Gastrocnemius medialis (tissue), 4 donors: ENCODE data around the gene KLHL40. TPM values are rescaled to one million over a fixed set of nuclear protein-coding genes. Genes with fewer than 3 reads are reported as not detected.

Experiments used
- ATAC-seq, 2 donors: fragments of 150-250 bp; one replicate each; pipeline ENCODE4 v1.9.1; 2016
- DNase-seq, 2 donors: peaks; one replicate each; pipeline ENCODE4 v3.0.0-alpha.2; 2019
- H3K27ac ChIP-seq, 4 donors: fragments of 200-600 bp; sonication (generic); 1 replicate in 1 of 4; 2 replicates in 3 of 4; pipeline ENCODE4 v1.5.1; 2016 to 2018; ENCODE audit warnings: mild to moderate bottlenecking in 2 of 4, moderate library complexity in 1 of 4
- H3K27me3 ChIP-seq, 3 donors: fragments of 200-600 bp; sonication (generic) in 2 of 3; 1 replicate in 1 of 3; 2 replicates in 2 of 3; pipeline versions ENCODE4 v1.5.1 to v1.6.0; 2016 to 2019; ENCODE audit warnings: mild to moderate bottlenecking in 1 of 3, moderate library complexity in 1 of 3
- H3K36me3 ChIP-seq, 2 donors: fragments of 200-600 bp; sonication (generic) in 1 of 2; one replicate each; pipeline ENCODE4 v1.5.1; 2017 to 2018
- H3K4me1 ChIP-seq, 2 donors: fragments of 200-600 bp; sonication (generic) in 1 of 2; one replicate each; pipeline ENCODE4 v1.5.1; 2016 to 2017; ENCODE audit warnings: mild to moderate bottlenecking in 2 of 2
- H3K4me3 ChIP-seq, 4 donors: fragments of 200-600 bp; sonication (generic) in 3 of 4; 1 replicate in 1 of 4; 2 replicates in 3 of 4; pipeline ENCODE4 v1.5.1; 2016 to 2019; ENCODE audit warnings: mild to moderate bottlenecking in 2 of 4
- H3K9me3 ChIP-seq, 3 donors: fragments of 200-600 bp; sonication (generic) in 2 of 3; 1 replicate in 1 of 3; 2 replicates in 2 of 3; pipeline ENCODE4 v1.5.1; 2016 to 2019
- POLR2A ChIP-seq, 2 donors: fragments of 450-650 bp; IDR thresholded peaks; one replicate each; pipeline ENCODE4 v1.6.1; 2017; ENCODE audit warnings: antibody characterized with exemption in 2 of 2, mild to moderate bottlenecking in 2 of 2, moderate library complexity in 2 of 2
- in situ Hi-C, 4 donors: fragments of 200-750 bp; cut with MboI; loops; one replicate each; pipeline versions ENCODE4 v1.15.0 to v1.8.0; 2017; ENCODE audit warnings: low sequenced_read_pairs in 4 of 4
- intact Hi-C: fragments of 100-400 bp; cut with DNase I; formaldehyde crosslinking; loops from one replicate; pipeline ENCODE4 v1.15.1; 2023; ENCODE audit warnings: low total_unique reads
- total RNA-seq, 4 donors: library from RNA; depleted of rRNA; stranded (reverse); fragments of >200 nt; gene quantifications; one replicate each; pipeline versions ENCODE4 v1.1.0 to v1.2.3, GENCODE V29; 2016
- TF ChIP-seq, protein P1 (sequence below), 5 experiments: fragments of 450-650 bp in 3 of 5; fragments of 200-600 bp in 2 of 5; sonication (generic) in 2 of 5; IDR thresholded peaks in 4 of 5; conservative IDR thresholded peaks in 1 of 5; 1 replicate in 4 of 5; 2 replicates in 1 of 5; pipeline ENCODE4 v1.5.1; 2016 to 2019; ENCODE audit warnings: antibody characterized with exemption in 5 of 5, mild to moderate bottlenecking in 3 of 5, moderate library complexity in 3 of 5

KLHL40 gene
- total RNA-seq, 4 donors from 2014 or later = 197 to 682 (median 397) TPM

- Histone ChIP-seq H3K4me1 (peaks cover 9% of the 10 kb centered on the region in 2 donors), H3K9me3 (no peaks in the 10 kb centered on the region), H3K27ac (no peak overlapping the region), H3K27me3 (no peaks in the 10 kb centered on the region), H3K4me3 (no peak overlapping the region), H3K36me3 (no peaks in the 10 kb centered on the region)
- TF ChIP-seq, protein P1, sequence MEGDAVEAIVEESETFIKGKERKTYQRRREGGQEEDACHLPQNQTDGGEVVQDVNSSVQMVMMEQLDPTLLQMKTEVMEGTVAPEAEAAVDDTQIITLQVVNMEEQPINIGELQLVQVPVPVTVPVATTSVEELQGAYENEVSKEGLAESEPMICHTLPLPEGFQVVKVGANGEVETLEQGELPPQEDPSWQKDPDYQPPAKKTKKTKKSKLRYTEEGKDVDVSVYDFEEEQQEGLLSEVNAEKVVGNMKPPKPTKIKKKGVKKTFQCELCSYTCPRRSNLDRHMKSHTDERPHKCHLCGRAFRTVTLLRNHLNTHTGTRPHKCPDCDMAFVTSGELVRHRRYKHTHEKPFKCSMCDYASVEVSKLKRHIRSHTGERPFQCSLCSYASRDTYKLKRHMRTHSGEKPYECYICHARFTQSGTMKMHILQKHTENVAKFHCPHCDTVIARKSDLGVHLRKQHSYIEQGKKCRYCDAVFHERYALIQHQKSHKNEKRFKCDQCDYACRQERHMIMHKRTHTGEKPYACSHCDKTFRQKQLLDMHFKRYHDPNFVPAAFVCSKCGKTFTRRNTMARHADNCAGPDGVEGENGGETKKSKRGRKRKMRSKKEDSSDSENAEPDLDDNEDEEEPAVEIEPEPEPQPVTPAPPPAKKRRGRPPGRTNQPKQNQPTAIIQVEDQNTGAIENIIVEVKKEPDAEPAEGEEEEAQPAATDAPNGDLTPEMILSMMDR (IDR thresholded peaks at IDR 0.05 in 4 of 5, conservative IDR thresholded peaks at IDR 0.05 in 1 of 5) = no peak
- no peak for TF ChIP-seq POLR2A (IDR thresholded peaks at IDR 0.05)
- ATAC-seq = no peak
- no peak for DNase-seq
- intact Hi-C loops (no loop called here), in situ Hi-C loops (no loop called here)
Observed at GRCh38 chr3:42678447-42678846, 6.9 kb upstream of the KLHL40 start.

GRCh38 chr3:42680271-42680670 lies 5.1 kb upstream of the KLHL40 start:
- TF ChIP-seq, protein P1 (IDR thresholded peaks at IDR 0.05 in 4 of 5, conservative IDR thresholded peaks at IDR 0.05 in 1 of 5) = no peak
- TF ChIP-seq POLR2A (IDR thresholded peaks at IDR 0.05) = no peak
- Histone ChIP-seq H3K36me3 (no peaks in the 10 kb centered on the region), H3K27ac (peak overlapping the region in 3 of 4 donors; percentile 11 to 100 (median 96)), H3K27me3 (no peaks in the 10 kb centered on the region), H3K4me3 (no peak overlapping the region), H3K9me3 (no peaks in the 10 kb centered on the region), H3K4me1 (peaks cover 20 to 22% of the 10 kb centered on the region in 2 donors)
- in situ Hi-C loops (no loop called here), intact Hi-C loops (no loop called here)
- no peak for DNase-seq
- no peak for ATAC-seq

- no peaks in the 10 kb centered on the region for H3K9me3 ChIP-seq
- in situ Hi-C loops (no loop called here), intact Hi-C loops (no loop called here)
- DNase-seq = no peak
- no peak for ATAC-seq
- H3K27me3 ChIP-seq = no peaks in the 10 kb centered on the region
- no peaks in the 10 kb centered on the region for H3K36me3 ChIP-seq
- TF ChIP-seq, protein P1 (IDR thresholded peaks at IDR 0.05 in 4 of 5, conservative IDR thresholded peaks at IDR 0.05 in 1 of 5) = no peak
- no peak for TF ChIP-seq POLR2A (IDR thresholded peaks at IDR 0.05)
- no peak overlapping the region for H3K4me3 ChIP-seq
- H3K4me1 ChIP-seq = peaks cover 22 to 23% of the 10 kb centered on the region in 2 donors
- H3K27ac ChIP-seq = peak overlapping the region in 3 of 4 donors; percentile 11 to 100 (median 96)
Observed at GRCh38 chr3:42680806-42681205, 4.5 kb upstream of the KLHL40 start.

DNA sequence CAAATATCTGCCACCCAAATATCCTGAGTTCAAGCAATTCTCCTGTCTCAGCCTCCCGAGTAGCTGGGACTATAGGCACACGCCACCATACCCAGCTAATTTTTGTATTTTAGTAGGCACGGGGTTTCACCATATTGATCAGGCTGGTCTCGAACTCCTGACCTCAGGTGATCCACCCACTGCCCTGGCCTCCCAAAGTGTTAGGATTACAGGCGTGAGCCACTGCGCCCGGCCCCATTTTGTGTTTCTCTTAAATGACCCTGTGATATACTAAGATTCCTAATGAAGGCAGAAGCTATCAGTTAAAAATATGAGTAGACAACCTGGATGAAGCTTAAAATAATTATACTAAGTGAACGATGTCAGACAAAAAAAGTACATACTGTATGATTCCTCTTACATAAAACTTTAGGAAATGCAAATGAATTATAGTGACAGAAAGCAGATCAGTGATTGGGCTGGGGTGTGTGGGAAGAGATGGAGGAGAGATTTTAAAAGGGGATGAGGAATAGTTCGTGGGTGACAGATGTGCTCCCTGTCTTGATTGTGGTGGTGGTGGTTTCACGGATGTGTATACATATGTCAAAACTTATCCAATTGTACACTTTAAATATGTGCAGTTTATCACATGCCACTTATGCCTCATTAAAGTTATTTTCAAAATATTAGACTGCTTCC lies 3.8 kb upstream of the KLHL40 start:
- peak overlapping the region; percentile 94 to 100 (median 98) for H3K27ac ChIP-seq
- no peak for ATAC-seq
- H3K36me3 ChIP-seq = no peaks in the 10 kb centered on the region
- no peak for DNase-seq
- H3K27me3 ChIP-seq = no peaks in the 10 kb centered on the region
- H3K4me3 ChIP-seq = no peak overlapping the region
- peaks cover 24 to 29% of the 10 kb centered on the region in 2 donors for H3K4me1 ChIP-seq
- intact Hi-C loops = no loop called here
- no peak for TF ChIP-seq POLR2A (IDR thresholded peaks at IDR 0.05)
- TF ChIP-seq, protein P1 (IDR thresholded peaks at IDR 0.05 in 4 of 5, conservative IDR thresholded peaks at IDR 0.05 in 1 of 5) = no peak
- no peaks in the 10 kb centered on the region for H3K9me3 ChIP-seq
- in situ Hi-C loops = no loop called here
